ENCODE data around the gene MAT1A. TPM values are rescaled to one million over a fixed set of nuclear protein-coding genes. Genes with fewer than 3 reads are reported as not detected.

The MAT1A gene
- total RNA-seq, 2 donors from 2014 or later = 9.6 to 11.9 TPM

GRCh38 chr10:80284522-80284921, 4.9 kb downstream of the MAT1A start:
- DNase-seq (no peak), ATAC-seq (no peak)
- Histone ChIP-seq H3K27me3 (no peaks in the 10 kb centered on the region), H3K36me3 (replicated peaks in 1 of 2; ENCODE audit: insufficient read depth in 1 of 2, low read depth in 2 of 2) (no peaks in the 10 kb centered on the region), H3K27ac (peak overlapping the region in 1 of 4 donors; percentile 4), H3K9me3 (no peaks in the 10 kb centered on the region), H3K4me1 (peaks cover 55% of the 10 kb centered on the region), H3K4me3 (no peak overlapping the region)
- 69 to 70% methylated on average over 1 of the region's 1 CpG for WGBS, 2 donors
- intact Hi-C loops (cut with DNase I) = no loop called here
- TF ChIP-seq CTCF (IDR thresholded peaks at IDR 0.05) (no peak), POLR2A (IDR thresholded peaks at IDR 0.05) (no peak)

GRCh38 chr10:80283536-80284199, 5.8 kb downstream of the MAT1A start:
- ATAC-seq = no peak
- no peak overlapping the region for H3K4me3 ChIP-seq
- H3K27ac ChIP-seq = peak overlapping the region in 2 of 4 donors; percentile 32 to 65
- WGBS, 2 donors = 75 to 84% methylated on average over 7 to 14 of the region's 14 CpGs
- H3K4me1 ChIP-seq = peaks cover 64% of the 10 kb centered on the region
- H3K9me3 ChIP-seq = no peaks in the 10 kb centered on the region
- H3K36me3 ChIP-seq (replicated peaks in 1 of 2; ENCODE audit: insufficient read depth in 1 of 2, low read depth in 2 of 2) = no peaks in the 10 kb centered on the region
- DNase-seq = no peak
- TF ChIP-seq CTCF (IDR thresholded peaks at IDR 0.05) = no peak
- no peak for TF ChIP-seq POLR2A (IDR thresholded peaks at IDR 0.05)
- intact Hi-C loops (cut with DNase I) = no loop called here
- no peaks in the 10 kb centered on the region for H3K27me3 ChIP-seq

GRCh38 chr10:80283119-80283518, 6.3 kb downstream of the MAT1A start:
- no peaks in the 10 kb centered on the region for H3K36me3 ChIP-seq (replicated peaks in 1 of 2; ENCODE audit: insufficient read depth in 1 of 2, low read depth in 2 of 2)
- DNase-seq = no peak
- TF ChIP-seq POLR2A (IDR thresholded peaks at IDR 0.05) (no peak), CTCF (IDR thresholded peaks at IDR 0.05) (no peak)
- peaks cover 70% of the 10 kb centered on the region for H3K4me1 ChIP-seq
- intact Hi-C loops (cut with DNase I) = no loop called here
- no peaks in the 10 kb centered on the region for H3K9me3 ChIP-seq
- no peaks in the 10 kb centered on the region for H3K27me3 ChIP-seq
- no peak overlapping the region for H3K4me3 ChIP-seq
- ATAC-seq = no peak
- WGBS, 2 donors = 59 to 92% methylated on average over 2 to 4 of the region's 4 CpGs
- peak overlapping the region in 2 of 4 donors; percentile 32 to 65 for H3K27ac ChIP-seq

GRCh38 chr10:80281784-80282765, 7.4 kb downstream of the MAT1A start:
- TF ChIP-seq CTCF (IDR thresholded peaks at IDR 0.05) (no peak), POLR2A (IDR thresholded peaks at IDR 0.05) (no peak)
- intact Hi-C loops (cut with DNase I) = no loop called here
- Histone ChIP-seq H3K4me1 (peaks cover 80% of the 10 kb centered on the region), H3K27ac (peak overlapping the region in 3 of 4 donors; percentile 55 to 65 (median 63)), H3K4me3 (no peak overlapping the region), H3K9me3 (no peaks in the 10 kb centered on the region), H3K36me3 (replicated peaks in 1 of 2; ENCODE audit: insufficient read depth in 1 of 2, low read depth in 2 of 2) (no peaks in the 10 kb centered on the region), H3K27me3 (no peaks in the 10 kb centered on the region)
- WGBS, 2 donors = 30 to 39% methylated on average over 9 of the region's 9 CpGs
- DNase-seq = peak in 3 of 4 donors; percentile 23 to 41 (median 40)
- ATAC-seq = peak; percentile 45
